Breast epithelium (tissue), 4 donors: Measurements from ENCODE around the gene CPXM2. TPM values are rescaled to one million over a fixed set of nuclear protein-coding genes. Genes with fewer than 3 reads are reported as not detected.

Experiments used
- DNase-seq, 2 donors: peaks; one replicate each; pipeline ENCODE4 v3.0.0-alpha.2; 2019; ENCODE audit warnings: low spot score in 2 of 2
- H3K27ac ChIP-seq, 2 donors: fragments of 200-600 bp; sonication (generic) in 1 of 2; one replicate each; pipeline ENCODE4 v1.5.1; 2016 to 2019; ENCODE audit warnings: mild to moderate bottlenecking in 1 of 2
- H3K27me3 ChIP-seq, 2 donors: fragments of 200-600 bp; sonication (generic) in 1 of 2; one replicate each; pipeline versions ENCODE4 v1.5.1 to v1.6.0; 2017 to 2019; ENCODE audit warnings: control low read depth in 1 of 2, mild to moderate bottlenecking in 1 of 2
- H3K36me3 ChIP-seq: fragments of 200-600 bp; one replicate; pipeline ENCODE4 v1.5.1; 2019
- H3K4me1 ChIP-seq, 2 donors: fragments of 200-600 bp; sonication (generic); one replicate each; pipeline ENCODE4 v1.5.1; 2016 to 2019; ENCODE audit warnings: control low read depth in 1 of 2
- H3K4me3 ChIP-seq, 3 donors: fragments of 200-600 bp; sonication (generic); 1 replicate in 2 of 3; 2 replicates in 1 of 3; pipeline ENCODE4 v1.5.1; 2016 to 2019; ENCODE audit warnings: mild to moderate bottlenecking in 3 of 3, moderate library complexity in 2 of 3
- H3K9me3 ChIP-seq, 2 donors: fragments of 200-600 bp; sonication (generic) in 1 of 2; one replicate each; pipeline ENCODE4 v1.5.1; 2016 to 2019; ENCODE audit warnings: control low read depth in 1 of 2
- POLR2A ChIP-seq: fragments of 450-650 bp; IDR thresholded peaks from one replicate; pipeline ENCODE4 v1.6.1; 2016; ENCODE audit warnings: antibody characterized with exemption, mild to moderate bottlenecking, moderate library complexity
- POLR2AphosphoS5 ChIP-seq, 3 donors: sonication (generic); formaldehyde crosslinking; IDR thresholded peaks; one replicate each; pipeline ENCODE4 v1.6.1; 2017; ENCODE audit warnings: antibody characterized with exemption in 3 of 3
- intact Hi-C: fragments of 100-400 bp; cut with DNase I; formaldehyde crosslinking; loops from one replicate; pipeline ENCODE4 v1.15.1; 2023; ENCODE audit warnings: low total_unique reads
- total RNA-seq, 3 donors: library from RNA; depleted of rRNA; stranded (reverse); fragments of >200 nt; gene quantifications; one replicate each; pipeline ENCODE4 v1.1.0, GENCODE V29; 2016
- TF ChIP-seq, protein P1 (sequence below), 3 donors: fragments of 450-650 bp; IDR thresholded peaks; one replicate each; pipeline ENCODE4 v1.5.1; 2016 to 2017; ENCODE audit warnings: antibody characterized with exemption in 3 of 3, mild to moderate bottlenecking in 3 of 3, moderate library complexity in 3 of 3

CPXM2 gene
- total RNA-seq, 3 donors from 2014 or later: 5.3 to 16.7 (median 7.2) TPM

DNA sequence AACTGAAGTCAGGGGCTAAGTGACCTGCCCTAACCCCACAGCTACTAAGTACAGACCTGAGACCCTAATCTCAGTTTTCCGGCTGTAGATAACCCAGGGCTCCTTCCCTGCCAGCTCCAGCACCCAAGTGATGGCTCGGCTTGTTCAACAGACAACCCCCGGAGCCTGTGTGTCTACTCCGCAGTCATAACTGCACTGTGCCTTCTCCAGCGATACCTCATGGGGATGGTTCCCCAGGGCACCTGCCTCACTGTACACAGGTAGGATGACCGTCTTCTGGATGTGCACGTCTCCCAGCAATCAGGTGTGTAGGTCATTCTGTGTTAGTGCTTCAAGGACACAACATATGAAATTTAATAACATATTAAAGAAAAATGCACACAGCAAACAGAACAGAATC lies 37.1 kb downstream of the CPXM2 start:
- TF ChIP-seq POLR2A: no peak
- TF ChIP-seq POLR2AphosphoS5 (IDR thresholded peaks at IDR 0.05): no peak
- TF ChIP-seq, protein P1, sequence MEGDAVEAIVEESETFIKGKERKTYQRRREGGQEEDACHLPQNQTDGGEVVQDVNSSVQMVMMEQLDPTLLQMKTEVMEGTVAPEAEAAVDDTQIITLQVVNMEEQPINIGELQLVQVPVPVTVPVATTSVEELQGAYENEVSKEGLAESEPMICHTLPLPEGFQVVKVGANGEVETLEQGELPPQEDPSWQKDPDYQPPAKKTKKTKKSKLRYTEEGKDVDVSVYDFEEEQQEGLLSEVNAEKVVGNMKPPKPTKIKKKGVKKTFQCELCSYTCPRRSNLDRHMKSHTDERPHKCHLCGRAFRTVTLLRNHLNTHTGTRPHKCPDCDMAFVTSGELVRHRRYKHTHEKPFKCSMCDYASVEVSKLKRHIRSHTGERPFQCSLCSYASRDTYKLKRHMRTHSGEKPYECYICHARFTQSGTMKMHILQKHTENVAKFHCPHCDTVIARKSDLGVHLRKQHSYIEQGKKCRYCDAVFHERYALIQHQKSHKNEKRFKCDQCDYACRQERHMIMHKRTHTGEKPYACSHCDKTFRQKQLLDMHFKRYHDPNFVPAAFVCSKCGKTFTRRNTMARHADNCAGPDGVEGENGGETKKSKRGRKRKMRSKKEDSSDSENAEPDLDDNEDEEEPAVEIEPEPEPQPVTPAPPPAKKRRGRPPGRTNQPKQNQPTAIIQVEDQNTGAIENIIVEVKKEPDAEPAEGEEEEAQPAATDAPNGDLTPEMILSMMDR (IDR thresholded peaks at IDR 0.05): no peak
- intact Hi-C loops: no loop called here
- H3K27ac ChIP-seq: no peak overlapping the region

GRCh38 chr10:123854003-123854402 lies 37.6 kb downstream of the CPXM2 start:
- Histone ChIP-seq H3K4me1 (no peaks in the 10 kb centered on the region), H3K9me3 (no peaks in the 10 kb centered on the region), H3K36me3 (no peaks in the 10 kb centered on the region), H3K27ac (no peak overlapping the region), H3K4me3 (no peak overlapping the region), H3K27me3 (no peaks in the 10 kb centered on the region)
- DNase-seq: no peak
- intact Hi-C loops: no loop called here
- TF ChIP-seq, protein P1 (IDR thresholded peaks at IDR 0.05): no peak
- TF ChIP-seq POLR2AphosphoS5 (IDR thresholded peaks at IDR 0.05) (no peak), POLR2A (no peak)

More for the DNA sequence above, 37.1 kb downstream of the CPXM2 start:
- no peaks in the 10 kb centered on the region for H3K27me3 ChIP-seq
- DNase-seq: no peak
- no peaks in the 10 kb centered on the region for H3K4me1 ChIP-seq
- H3K36me3 ChIP-seq: no peaks in the 10 kb centered on the region
- no peak overlapping the region for H3K4me3 ChIP-seq
- no peaks in the 10 kb centered on the region for H3K9me3 ChIP-seq

- no peaks in the 10 kb centered on the region for H3K4me1 ChIP-seq
- H3K27ac ChIP-seq: no peak overlapping the region
- no peak overlapping the region for H3K4me3 ChIP-seq
- H3K36me3 ChIP-seq: no peaks in the 10 kb centered on the region
- intact Hi-C loops: no loop called here
- H3K9me3 ChIP-seq: no peaks in the 10 kb centered on the region
- no peak for DNase-seq
- TF ChIP-seq, protein P1 (IDR thresholded peaks at IDR 0.05): no peak
- TF ChIP-seq POLR2A: no peak
- TF ChIP-seq POLR2AphosphoS5 (IDR thresholded peaks at IDR 0.05): no peak
- no peaks in the 10 kb centered on the region for H3K27me3 ChIP-seq
Observed at GRCh38 chr10:123852411-123852951, 39.1 kb downstream of the CPXM2 start.

DNA sequence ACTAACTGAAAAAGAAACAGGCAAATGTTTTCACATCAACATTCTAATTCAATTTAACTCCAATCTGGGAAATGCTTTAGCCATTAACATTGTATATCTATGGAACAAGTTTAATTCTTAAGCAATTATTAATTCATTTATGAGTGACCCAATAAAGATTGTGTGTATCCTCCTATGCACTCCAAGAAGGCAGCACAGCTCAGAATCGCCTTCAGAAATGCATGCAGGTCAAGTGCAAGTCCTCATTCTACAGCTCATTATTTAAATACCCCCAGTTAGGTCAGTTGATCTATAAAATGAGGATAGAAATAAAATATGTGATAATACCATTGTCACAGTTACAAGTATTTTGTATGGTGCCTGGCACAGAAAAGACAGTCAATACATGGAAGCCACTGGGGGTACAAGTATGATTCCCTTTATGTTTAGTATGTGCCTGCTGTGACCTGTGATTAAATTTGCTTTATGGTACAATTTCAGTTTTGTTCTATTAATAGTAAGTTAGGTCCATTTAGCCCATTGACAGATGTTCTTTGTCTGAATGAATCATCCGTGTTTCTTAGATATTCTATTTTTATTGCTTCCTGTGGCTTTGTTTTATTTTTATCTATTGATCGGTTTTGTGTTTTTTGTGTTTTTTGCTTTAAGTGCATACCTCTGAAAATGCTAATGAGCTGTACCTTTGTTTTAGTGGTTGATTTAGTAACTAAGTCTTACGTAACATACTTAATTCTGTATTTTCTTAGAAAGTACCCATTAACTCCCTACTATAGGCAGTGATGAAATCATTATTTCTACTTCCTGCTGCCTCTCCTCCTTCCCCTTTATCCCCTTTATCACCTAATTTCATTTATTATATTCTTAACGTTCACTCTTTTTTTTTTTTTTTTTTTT lies 42.8 kb downstream of the CPXM2 start:
- no peak for DNase-seq
- Histone ChIP-seq H3K36me3 (no peaks in the 10 kb centered on the region), H3K27me3 (no peaks in the 10 kb centered on the region), H3K27ac (no peak overlapping the region), H3K4me1 (no peaks in the 10 kb centered on the region), H3K9me3 (peaks cover 0 to 7% of the 10 kb centered on the region in 2 donors), H3K4me3 (no peak overlapping the region)
- TF ChIP-seq POLR2A (no peak), POLR2AphosphoS5 (IDR thresholded peaks at IDR 0.05) (no peak)
- TF ChIP-seq, protein P1 (IDR thresholded peaks at IDR 0.05): no peak
- intact Hi-C loops: no loop called here
